CD4-positive, alpha-beta T cell treated with Interleukin-10 for 1 hour (primary cell): ENCODE measurements around the gene AQP6.
A peak's percentile ranks its signal among the peaks of the same experiment; 100 is the strongest.

ENCODE experiments used
- DNase-seq: peaks from one replicate; pipeline ENCODE4 v3.0.0-alpha.2; 2020

Gene AQP6

DNA sequence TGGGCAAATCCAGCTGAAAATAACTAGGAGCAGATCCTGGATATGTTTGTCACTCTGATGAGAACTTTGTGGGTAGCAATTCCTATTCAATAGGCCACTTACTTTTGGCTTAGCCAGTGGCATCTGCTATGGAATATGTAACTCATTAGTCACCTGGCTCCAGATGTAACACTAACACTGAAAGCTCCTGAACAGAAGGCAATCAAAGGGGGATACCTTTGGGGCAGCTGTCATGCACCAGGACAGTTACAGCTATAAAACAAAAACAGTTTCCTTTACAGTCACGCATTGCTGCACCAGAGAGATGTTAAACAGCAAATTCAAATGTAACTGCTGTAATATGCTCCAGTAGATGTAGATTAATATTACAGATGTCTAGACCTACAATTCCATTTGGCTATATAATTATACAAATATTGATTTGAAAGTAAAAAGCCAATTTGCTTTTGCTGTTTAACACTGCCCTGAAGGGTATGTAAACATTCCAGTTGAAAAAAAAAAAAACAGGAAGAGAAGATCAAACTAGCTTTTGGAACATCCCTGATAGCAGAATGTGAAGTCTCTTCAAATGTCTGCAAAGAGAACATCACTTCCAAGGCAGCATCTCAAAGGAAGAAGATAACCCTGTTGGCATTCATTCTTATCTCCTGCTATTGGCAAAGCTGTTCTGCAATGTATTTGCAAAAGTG, 34.2 kb downstream of the AQP6 start:
- no peak for DNase-seq

- peak; percentile 8 for DNase-seq
Observed at GRCh38 chr12:50013361-50014147, 40.8 kb downstream of the AQP6 start.

- no peak for DNase-seq
Observed at GRCh38 chr12:50014342-50014741, 41.6 kb downstream of the AQP6 start.

DNA sequence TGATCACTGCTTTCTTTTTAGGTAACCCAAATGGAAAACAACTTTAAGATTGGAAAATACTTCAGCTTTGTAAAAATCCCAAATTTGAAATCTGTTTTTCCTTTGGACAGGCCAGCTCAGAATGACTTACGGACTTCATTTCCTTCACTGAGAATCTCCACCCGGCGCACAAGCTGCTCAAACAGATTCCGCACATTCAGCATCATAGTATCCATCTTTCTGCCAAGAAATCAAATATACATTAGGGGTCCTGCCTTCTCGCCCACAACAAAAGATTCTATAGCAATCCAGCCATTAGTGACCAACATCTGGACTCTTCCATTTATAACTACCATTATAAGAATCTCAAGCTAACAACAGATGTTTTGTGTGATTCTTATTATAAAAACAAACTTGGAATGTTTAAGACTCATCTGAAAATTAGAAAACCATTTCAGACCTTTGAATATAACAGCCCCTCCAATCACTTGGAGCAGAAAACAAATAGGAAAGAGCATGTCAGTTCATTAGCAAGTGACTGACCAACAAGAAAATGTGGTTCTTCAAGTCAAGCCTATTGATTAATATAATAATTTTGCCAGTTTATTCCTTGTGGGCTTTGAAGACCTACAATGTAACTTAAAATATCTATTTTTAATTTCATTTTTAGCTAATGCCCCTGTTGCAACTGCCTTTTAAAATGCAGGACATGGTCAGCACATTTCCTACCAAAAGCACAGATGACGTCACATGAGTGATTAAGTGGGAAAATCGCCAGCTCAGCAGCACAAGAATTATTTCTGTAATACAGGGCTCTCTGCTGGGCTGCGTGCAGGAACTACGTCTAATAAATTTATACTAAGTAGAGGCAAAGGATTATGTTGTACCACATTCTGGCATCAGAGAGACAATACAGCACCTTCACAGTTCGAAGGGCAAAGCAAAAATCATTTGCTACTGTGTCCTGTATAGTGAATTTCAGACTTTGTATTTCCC, 44.0 kb downstream of the AQP6 start:
- no peak for DNase-seq

DNA sequence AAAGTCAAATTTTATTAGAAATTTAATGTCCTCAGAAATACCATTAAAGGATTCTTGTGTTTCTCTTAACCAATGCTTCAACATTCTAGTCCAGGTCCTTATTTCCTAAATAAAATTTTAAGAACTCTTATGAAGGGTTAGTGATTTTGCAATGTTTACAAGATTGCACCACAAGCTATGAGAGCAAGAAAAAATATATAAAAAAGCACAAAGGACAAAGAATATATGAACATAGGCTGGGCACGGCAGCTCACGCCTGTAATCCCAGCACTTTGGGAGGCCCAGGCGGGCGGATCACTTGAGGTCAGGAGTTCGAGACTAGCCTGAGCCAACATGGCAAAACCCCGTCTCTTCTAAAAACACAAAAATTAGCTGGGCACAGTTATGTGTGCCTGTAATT, 44.9 kb downstream of the AQP6 start:
- no peak for DNase-seq

GRCh38 chr12:50018154-50018553, 45.4 kb downstream of the AQP6 start:
- DNase-seq, result no peak

DNA sequence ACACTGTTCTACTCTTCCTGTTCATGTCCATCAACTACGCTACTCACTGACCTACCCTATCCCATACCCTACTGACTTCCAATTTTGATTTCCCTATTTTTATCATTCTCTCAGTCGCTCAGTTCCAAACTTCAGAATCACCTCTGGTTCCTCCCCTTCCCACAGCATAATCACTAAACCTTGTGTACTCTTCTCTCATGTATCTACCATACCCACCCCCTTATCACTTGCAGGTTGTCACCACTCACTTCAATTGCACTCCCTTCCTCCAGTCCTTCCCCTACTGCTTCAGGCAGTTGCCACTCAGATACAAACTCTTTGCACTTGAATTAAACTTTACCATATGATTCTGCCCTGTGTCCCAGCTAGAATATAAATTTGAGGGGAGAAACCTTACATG, 46.2 kb downstream of the AQP6 start:
- no peak for DNase-seq

GRCh38 chr12:50019524-50019923, 46.8 kb downstream of the AQP6 start:
- DNase-seq, result no peak

DNA sequence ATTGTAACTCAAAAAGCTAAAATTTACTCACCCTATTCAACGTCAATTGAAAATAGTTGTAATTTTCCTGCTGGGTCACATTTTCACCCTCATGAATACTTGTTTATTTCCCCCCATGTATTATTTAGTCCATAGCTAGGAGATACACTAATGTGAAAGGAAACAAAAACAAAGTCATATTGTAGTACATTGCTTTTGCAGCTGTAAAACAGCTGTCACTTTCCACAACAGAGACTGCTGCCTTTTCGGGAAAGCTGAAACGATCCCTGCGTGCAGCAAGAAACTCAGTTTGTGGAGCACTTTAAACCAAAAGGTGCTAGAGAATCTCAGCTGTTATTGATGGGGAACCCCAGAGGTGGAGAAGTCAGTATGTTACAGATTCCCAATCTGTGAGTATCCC, 48.3 kb downstream of the AQP6 start:
- no peak for DNase-seq

DNA sequence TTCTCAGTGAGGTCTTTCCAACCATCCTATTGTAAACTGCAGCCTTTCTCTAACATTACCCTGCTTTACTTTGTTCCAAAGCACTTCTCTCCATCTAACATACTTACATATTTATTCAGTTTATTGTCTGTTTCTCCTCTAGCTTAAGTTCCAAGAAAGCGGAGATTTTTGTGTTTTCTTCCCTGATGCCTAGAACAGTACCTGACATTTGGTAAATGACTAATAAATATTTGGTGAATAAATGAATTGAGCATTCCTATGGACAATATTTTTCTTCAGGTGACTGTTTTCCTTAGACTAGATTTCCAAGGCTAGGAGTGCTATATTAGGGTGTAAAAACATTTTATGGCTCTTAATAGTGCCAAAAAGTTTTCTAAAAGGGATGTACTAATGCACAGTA, 50.2 kb downstream of the AQP6 start:
- no peak for DNase-seq

DNA sequence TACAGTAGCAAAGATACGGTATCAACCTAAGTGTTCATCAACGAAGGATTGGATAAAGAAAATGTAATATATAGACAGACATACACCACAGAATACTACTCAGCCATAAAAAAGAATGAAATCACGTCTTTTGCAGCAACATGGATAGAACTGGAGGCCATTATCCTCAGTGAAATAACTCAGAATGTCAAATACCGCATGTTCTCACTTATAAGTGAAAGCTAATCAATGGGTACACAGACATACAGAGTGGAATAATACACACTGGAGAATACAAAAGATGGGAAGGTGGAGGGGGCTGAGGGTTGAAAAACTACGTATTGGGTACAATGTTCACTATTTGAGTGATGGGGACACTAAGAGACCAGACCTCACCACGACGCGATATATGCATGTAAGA, 51.5 kb downstream of the AQP6 start:
- DNase-seq, result no peak

DNA sequence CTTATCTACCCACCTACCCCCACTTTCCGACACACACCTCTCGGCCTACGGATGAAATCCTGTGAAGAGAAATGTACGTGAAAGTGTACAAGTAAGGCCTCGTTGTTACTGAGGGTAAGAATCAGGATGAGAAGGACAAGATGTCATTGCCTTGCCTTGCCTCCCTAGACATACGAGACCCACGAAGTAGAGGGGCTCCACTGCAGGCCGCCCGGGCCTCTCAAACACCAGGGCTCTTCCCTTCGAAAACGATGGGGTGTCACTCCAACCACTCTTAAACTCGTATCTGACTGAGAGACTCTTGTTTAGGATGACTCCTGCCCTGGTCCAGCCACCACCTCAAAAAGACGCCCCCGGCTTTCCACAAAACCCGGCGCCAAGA, 52.0 kb downstream of the AQP6 start:
- DNase-seq, result no peak

- DNase-seq, result peak; percentile 99
Observed at GRCh38 chr12:50025187-50026059, 52.7 kb downstream of the AQP6 start, which contains the start of gene RACGAP1. Gene RACGAP1, minus strand, starts transcription at chr12:50025494. Its CDS starts 8,779 bp downstream, at chr12:50016715.

- DNase-seq, result no peak
Observed at GRCh38 chr12:50026691-50027090, 53.9 kb downstream of the AQP6 start.
